ENCODE results near the gene TKTL1.
"Not testable (repeated sequence)": the region's sequence is repeated elsewhere in the genome, so short reads cannot be mapped to it uniquely, and the experiment has no call there.

DNA sequence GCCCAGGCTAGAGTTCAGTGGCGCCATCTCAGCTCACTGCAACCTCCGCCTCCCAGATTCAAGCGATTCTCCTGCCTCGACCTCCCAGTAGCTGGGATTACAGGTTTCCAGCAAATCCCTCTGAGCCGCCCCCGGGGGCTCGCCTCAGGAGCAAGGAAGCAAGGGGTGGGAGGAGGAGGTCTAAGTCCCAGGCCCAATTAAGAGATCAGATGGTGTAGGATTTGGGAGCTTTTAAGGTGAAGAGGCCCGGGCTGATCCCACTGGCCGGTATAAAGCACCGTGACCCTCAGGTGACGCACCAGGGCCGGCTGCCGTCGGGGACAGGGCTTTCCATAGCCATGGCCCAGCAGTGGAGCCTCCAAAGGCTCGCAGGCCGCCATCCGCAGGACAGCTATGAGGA, 38.3 kb upstream of the TKTL1 start, which contains the start of gene OPN1MW3:
- TF ChIP-seq, protein P1, sequence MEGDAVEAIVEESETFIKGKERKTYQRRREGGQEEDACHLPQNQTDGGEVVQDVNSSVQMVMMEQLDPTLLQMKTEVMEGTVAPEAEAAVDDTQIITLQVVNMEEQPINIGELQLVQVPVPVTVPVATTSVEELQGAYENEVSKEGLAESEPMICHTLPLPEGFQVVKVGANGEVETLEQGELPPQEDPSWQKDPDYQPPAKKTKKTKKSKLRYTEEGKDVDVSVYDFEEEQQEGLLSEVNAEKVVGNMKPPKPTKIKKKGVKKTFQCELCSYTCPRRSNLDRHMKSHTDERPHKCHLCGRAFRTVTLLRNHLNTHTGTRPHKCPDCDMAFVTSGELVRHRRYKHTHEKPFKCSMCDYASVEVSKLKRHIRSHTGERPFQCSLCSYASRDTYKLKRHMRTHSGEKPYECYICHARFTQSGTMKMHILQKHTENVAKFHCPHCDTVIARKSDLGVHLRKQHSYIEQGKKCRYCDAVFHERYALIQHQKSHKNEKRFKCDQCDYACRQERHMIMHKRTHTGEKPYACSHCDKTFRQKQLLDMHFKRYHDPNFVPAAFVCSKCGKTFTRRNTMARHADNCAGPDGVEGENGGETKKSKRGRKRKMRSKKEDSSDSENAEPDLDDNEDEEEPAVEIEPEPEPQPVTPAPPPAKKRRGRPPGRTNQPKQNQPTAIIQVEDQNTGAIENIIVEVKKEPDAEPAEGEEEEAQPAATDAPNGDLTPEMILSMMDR (IDR thresholded peaks at IDR 0.05; ENCODE audit: low read depth, low read length): not testable (repeated sequence)
- not testable (repeated sequence) for TF ChIP-seq POLR2A (IDR thresholded peaks at IDR 0.05; ENCODE audit: extremely low read depth, insufficient read length); MYC (IDR thresholded peaks at IDR 0.05; ENCODE audit: low read depth, low read length)
- TF ChIP-seq, protein P2, sequence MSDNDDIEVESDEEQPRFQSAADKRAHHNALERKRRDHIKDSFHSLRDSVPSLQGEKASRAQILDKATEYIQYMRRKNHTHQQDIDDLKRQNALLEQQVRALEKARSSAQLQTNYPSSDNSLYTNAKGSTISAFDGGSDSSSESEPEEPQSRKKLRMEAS (IDR thresholded peaks at IDR 0.05; ENCODE audit: low read depth, low read length): not testable (repeated sequence)
